Keratinocyte (primary cell): ENCODE results near the gene FAM20C. TPM values are rescaled to one million over a fixed set of nuclear protein-coding genes. Genes with fewer than 3 reads are reported as not detected.

Experiments used
- DNase-seq: peaks from one replicate; pipeline ENCODE4 v3.0.0-alpha.2; 2011; ENCODE audit warnings: low read depth, missing footprints, low spot score
- FAIRE-seq: peaks from 2 replicates; lab custom pipeline; 2011; peaks lifted over from hg19 to GRCh38; lab: Jason Lieb, UNC
- H2AFZ ChIP-seq: 2 replicates; pipeline ENCODE4 v1.6.0; 2012; ENCODE audit warnings: low read length, control low read depth, inconsistent platforms; ENCODE audit not compliant: control insufficient read depth
- H3K27ac ChIP-seq: 2 replicates; pipeline ENCODE4 v1.5.1; 2011; ENCODE audit warnings: low read length; ENCODE audit not compliant: control insufficient read depth, insufficient read depth
- H3K27me3 ChIP-seq: 3 replicates; pipeline ENCODE4 v1.6.0; 2011; ENCODE audit warnings: low read length; ENCODE audit not compliant: control insufficient read depth, insufficient read depth; ENCODE audit errors: extremely low read depth
- H3K36me3 ChIP-seq, 2 experiments: 2 replicates in 1 of 2; 3 replicates in 1 of 2; pipeline ENCODE4 v1.5.1; 2011; ENCODE audit warnings: low read length in 2 of 2, mild to moderate bottlenecking in 1 of 2; ENCODE audit not compliant: control insufficient read depth in 2 of 2, insufficient read depth in 2 of 2; ENCODE audit errors: extremely low read depth in 1 of 2
- H3K4me1 ChIP-seq: 3 replicates; pipeline ENCODE4 v1.5.1; 2011; ENCODE audit warnings: low read length; ENCODE audit not compliant: control insufficient read depth, insufficient read depth; ENCODE audit errors: extremely low read depth
- H3K4me2 ChIP-seq: 3 replicates; pipeline ENCODE4 v1.6.0; 2011; ENCODE audit warnings: low read depth, low read length; ENCODE audit not compliant: control insufficient read depth, insufficient read depth; ENCODE audit errors: extremely low read depth
- H3K4me3 ChIP-seq, 3 experiments: fragments of 200-600 bp in 1 of 3; sonication (generic) in 1 of 3; 2 replicates in 2 of 3; 3 replicates in 1 of 3; pipeline ENCODE4 v1.5.1; 2011 to 2016; ENCODE audit warnings: low read length in 3 of 3, mild to moderate bottlenecking in 3 of 3, control low read depth in 2 of 3, inconsistent platforms in 1 of 3, low read depth in 1 of 3, mixed read lengths in 1 of 3, mixed run types in 1 of 3, moderate library complexity in 1 of 3; ENCODE audit not compliant: control insufficient read depth in 2 of 3, insufficient read depth in 2 of 3; ENCODE audit errors: extremely low read depth in 1 of 3
- H3K79me2 ChIP-seq: 2 replicates; pipeline ENCODE4 v1.6.0; 2012; ENCODE audit warnings: low read length; ENCODE audit not compliant: control insufficient read depth, insufficient read depth
- H3K9ac ChIP-seq: 3 replicates; pipeline ENCODE4 v1.6.0; 2011; ENCODE audit warnings: low read length; ENCODE audit not compliant: control insufficient read depth, insufficient read depth; ENCODE audit errors: extremely low read depth
- H3K9me1 ChIP-seq: 3 replicates; pipeline ENCODE4 v1.6.0; 2011; ENCODE audit warnings: low read length; ENCODE audit not compliant: control insufficient read depth, insufficient read depth; ENCODE audit errors: extremely low read depth
- H3K9me3 ChIP-seq: 2 replicates; pipeline ENCODE4 v1.5.1; 2012; ENCODE audit warnings: low read depth, low read length; ENCODE audit not compliant: control insufficient read depth
- H4K20me1 ChIP-seq: 3 replicates; pipeline ENCODE4 v1.6.0; 2011; ENCODE audit warnings: low read length; ENCODE audit not compliant: control insufficient read depth, insufficient read depth; ENCODE audit errors: extremely low read depth
- EZH2 ChIP-seq: IDR thresholded peaks from one replicate; pipeline ENCODE4 v1.6.1; 2012; ENCODE audit warnings: inconsistent platforms, mild to moderate bottlenecking, low read length, moderate library complexity
- dilution Hi-C: fragments of 300-500 bp; cut with MboI; formaldehyde crosslinking; loops from one replicate; pipeline ENCODE4 v1.7.0; 2020; ENCODE audit warnings: low sequenced_read_pairs; ENCODE audit not compliant: extremely low pct_ligation_motif_present
- polyA plus RNA-seq, 5 experiments: library from polyadenylated mRNA; depleted of rRNA in 3 of 5; stranded (reverse) in 3 of 5; stranded (forward) in 1 of 5; unstranded in 1 of 5; fragments of >200 nt; gene quantifications; 1 replicate in 1 of 5; 2 replicates in 3 of 5; 3 replicates in 1 of 5; pipeline versions ENCODE4 v1.2.1 to v1.2.3, GENCODE V29; 2011 to 2012; ENCODE audit warnings: missing spikeins in 2 of 5, low read depth in 1 of 5, low replicate concordance in 1 of 5
- TF ChIP-seq, protein P1 (sequence below), 3 experiments: IDR thresholded peaks in 1 of 3; conservative IDR thresholded peaks in 1 of 3; optimal IDR thresholded peaks in 1 of 3; 2 replicates in 2 of 3; 3 replicates in 1 of 3; pipeline versions ENCODE3 to v1.5.1; 2011; ENCODE audit warnings: low read length in 3 of 3, mild to moderate bottlenecking in 3 of 3, moderate library complexity in 2 of 3, control low read depth in 1 of 3, inconsistent platforms in 1 of 3; ENCODE audit not compliant: insufficient read depth in 2 of 3; ENCODE audit errors: extremely low read depth in 1 of 3

The FAM20C gene
- polyA plus RNA-seq, 1 donor (not counting 4 experiments of a cell fraction or from before 2014, with no cell fraction given): 3.8 TPM

DNA sequence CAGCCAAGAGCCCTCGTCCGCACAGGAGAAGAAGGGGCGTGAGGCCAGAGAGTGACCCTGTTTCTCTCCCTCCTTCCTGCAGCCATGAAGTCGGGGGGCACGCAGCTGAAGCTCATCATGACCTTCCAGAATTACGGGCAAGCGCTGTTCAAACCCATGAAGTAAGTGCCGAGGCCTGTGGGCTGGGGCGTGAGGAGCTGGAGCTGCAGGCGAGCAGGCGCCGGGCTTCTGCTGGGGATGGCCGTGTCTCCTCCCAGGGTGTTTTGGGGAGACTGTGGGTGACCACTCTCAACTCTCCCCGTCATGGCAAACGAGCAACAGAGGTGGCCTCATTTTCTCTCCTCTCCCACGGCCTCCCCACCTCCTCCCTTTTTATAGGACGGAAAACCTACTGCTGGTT, 16.4 kb downstream of the FAM20C start:
- DNase-seq: no peak
- no peak overlapping the region for H2AFZ ChIP-seq

DNA sequence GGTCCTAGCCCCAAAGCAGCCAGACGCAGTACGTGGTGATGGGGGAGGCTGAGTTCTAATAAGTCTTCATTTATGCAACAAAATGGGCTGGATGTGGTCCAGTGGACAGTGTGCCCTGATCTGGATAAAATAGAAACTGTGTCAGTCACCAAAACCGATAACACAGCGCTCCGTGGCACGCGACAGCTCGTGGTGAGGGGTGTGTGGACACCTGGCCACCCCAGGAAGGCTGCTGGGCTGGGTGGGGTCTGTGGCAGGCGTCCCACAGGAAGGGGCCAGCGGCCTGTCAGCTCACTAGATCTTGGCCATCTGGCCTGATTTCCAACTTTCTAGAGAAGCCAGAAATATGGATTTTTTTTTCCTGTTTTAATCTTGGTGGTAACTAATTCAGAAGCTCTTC, 17.0 kb downstream of the FAM20C start:
- dilution Hi-C loops: no loop called here
- Histone ChIP-seq H3K9me1 (no peaks in the 10 kb centered on the region), H4K20me1 (no peaks in the 10 kb centered on the region), H3K4me1 (peaks cover under 1% of the 10 kb centered on the region), H3K4me2 (no peak overlapping the region), H2AFZ (no peak overlapping the region), H3K27me3 (no peaks in the 10 kb centered on the region), H3K4me3 (no peak overlapping the region), H3K27ac (no peak overlapping the region), H3K79me2 (no peaks in the 10 kb centered on the region), H3K9me3 (peaks cover 5% of the 10 kb centered on the region), H3K9ac (no peak overlapping the region), H3K36me3 (peaks cover 4 to 6% of the 10 kb centered on the region in 2 experiments)
- DNase-seq: no peak
- TF ChIP-seq, protein P1, sequence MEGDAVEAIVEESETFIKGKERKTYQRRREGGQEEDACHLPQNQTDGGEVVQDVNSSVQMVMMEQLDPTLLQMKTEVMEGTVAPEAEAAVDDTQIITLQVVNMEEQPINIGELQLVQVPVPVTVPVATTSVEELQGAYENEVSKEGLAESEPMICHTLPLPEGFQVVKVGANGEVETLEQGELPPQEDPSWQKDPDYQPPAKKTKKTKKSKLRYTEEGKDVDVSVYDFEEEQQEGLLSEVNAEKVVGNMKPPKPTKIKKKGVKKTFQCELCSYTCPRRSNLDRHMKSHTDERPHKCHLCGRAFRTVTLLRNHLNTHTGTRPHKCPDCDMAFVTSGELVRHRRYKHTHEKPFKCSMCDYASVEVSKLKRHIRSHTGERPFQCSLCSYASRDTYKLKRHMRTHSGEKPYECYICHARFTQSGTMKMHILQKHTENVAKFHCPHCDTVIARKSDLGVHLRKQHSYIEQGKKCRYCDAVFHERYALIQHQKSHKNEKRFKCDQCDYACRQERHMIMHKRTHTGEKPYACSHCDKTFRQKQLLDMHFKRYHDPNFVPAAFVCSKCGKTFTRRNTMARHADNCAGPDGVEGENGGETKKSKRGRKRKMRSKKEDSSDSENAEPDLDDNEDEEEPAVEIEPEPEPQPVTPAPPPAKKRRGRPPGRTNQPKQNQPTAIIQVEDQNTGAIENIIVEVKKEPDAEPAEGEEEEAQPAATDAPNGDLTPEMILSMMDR (optimal IDR thresholded peaks at IDR 0.05 in 1 of 3, IDR thresholded peaks at IDR 0.05 in 1 of 3, conservative IDR thresholded peaks at IDR 0.05 in 1 of 3; ENCODE audit: extremely low read depth in 1 of 3, insufficient read depth in 2 of 3, low read length in 3 of 3): no peak
- TF ChIP-seq EZH2: no peak
- no peak for FAIRE-seq

More for the DNA sequence above, 16.4 kb downstream of the FAM20C start:
- FAIRE-seq: no peak
- TF ChIP-seq, protein P1 (optimal IDR thresholded peaks at IDR 0.05 in 1 of 3, IDR thresholded peaks at IDR 0.05 in 1 of 3, conservative IDR thresholded peaks at IDR 0.05 in 1 of 3; ENCODE audit: extremely low read depth in 1 of 3, insufficient read depth in 2 of 3, low read length in 3 of 3): no peak
- TF ChIP-seq EZH2: no peak
- Histone ChIP-seq H3K79me2 (no peaks in the 10 kb centered on the region), H3K9me1 (no peaks in the 10 kb centered on the region), H3K36me3 (peaks cover 4 to 6% of the 10 kb centered on the region in 2 experiments), H4K20me1 (no peaks in the 10 kb centered on the region), H3K9me3 (peaks cover 6% of the 10 kb centered on the region), H3K4me1 (no peaks in the 10 kb centered on the region), H3K9ac (no peak overlapping the region), H3K27me3 (no peaks in the 10 kb centered on the region), H3K4me3 (no peak overlapping the region), H3K27ac (no peak overlapping the region), H3K4me2 (no peak overlapping the region)
- dilution Hi-C loops: no loop called here
